ENCODE data around the gene PDLIM7. TPM values are rescaled to one million over a fixed set of nuclear protein-coding genes. Genes with fewer than 3 reads are reported as not detected.

PDLIM7 gene
- total and polyA plus RNA-seq, 10 of the 15 experiments (the other 5 are each of a cell fraction or from before 2014, with no cell fraction given): 0.82 to 36.6 (median 19.3) TPM

- TF ChIP-seq, protein P1, sequence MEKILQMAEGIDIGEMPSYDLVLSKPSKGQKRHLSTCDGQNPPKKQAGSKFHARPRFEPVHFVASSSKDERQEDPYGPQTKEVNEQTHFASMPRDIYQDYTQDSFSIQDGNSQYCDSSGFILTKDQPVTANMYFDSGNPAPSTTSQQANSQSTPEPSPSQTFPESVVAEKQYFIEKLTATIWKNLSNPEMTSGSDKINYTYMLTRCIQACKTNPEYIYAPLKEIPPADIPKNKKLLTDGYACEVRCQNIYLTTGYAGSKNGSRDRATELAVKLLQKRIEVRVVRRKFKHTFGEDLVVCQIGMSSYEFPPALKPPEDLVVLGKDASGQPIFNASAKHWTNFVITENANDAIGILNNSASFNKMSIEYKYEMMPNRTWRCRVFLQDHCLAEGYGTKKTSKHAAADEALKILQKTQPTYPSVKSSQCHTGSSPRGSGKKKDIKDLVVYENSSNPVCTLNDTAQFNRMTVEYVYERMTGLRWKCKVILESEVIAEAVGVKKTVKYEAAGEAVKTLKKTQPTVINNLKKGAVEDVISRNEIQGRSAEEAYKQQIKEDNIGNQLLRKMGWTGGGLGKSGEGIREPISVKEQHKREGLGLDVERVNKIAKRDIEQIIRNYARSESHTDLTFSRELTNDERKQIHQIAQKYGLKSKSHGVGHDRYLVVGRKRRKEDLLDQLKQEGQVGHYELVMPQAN (conservative IDR thresholded peaks at IDR 0.05): peak; percentile 71
- TF ChIP-seq GATAD2B (conservative IDR thresholded peaks at IDR 0.05; ENCODE audit: low read depth): peak; percentile 86; the same call in 1 of the 2 replicates
- TF ChIP-seq POLR2A (IDR thresholded peaks at IDR 0.05; ENCODE audit: low read depth, low read length): peak; percentile 98
- no peak for TF ChIP-seq PAX5 (IDR thresholded peaks at IDR 0.05; ENCODE audit: borderline replicate concordance, low read depth, low read length)
- no peak for TF ChIP-seq STAT1 (conservative IDR thresholded peaks at IDR 0.05)
- peak in 1 of 2 experiments; percentile 95; a peak in 2 of 3 replicates for TF ChIP-seq EGR1 (IDR thresholded peaks at IDR 0.05; ENCODE audit: borderline replicate concordance in 1 of 2, low read depth in 2 of 2, low read length in 2 of 2)
- TF ChIP-seq EP300 (IDR thresholded peaks at IDR 0.05; ENCODE audit: borderline replicate concordance in 1 of 2, control insufficient read depth in 1 of 2, low read depth in 2 of 2, low read length in 2 of 2): no peak
- peak; percentile 92 for TF ChIP-seq ZNF217 (IDR thresholded peaks at IDR 0.05)
- TF ChIP-seq NRF1 (conservative IDR thresholded peaks at IDR 0.05; ENCODE audit: low read depth, low read length): 0 out of 2 replicates have a peak, but pooled peaks have one; percentile 20
- TF ChIP-seq POLR2AphosphoS5 (IDR thresholded peaks at IDR 0.05; ENCODE audit: low read length): peak; percentile 95
- TF ChIP-seq, protein P2, sequence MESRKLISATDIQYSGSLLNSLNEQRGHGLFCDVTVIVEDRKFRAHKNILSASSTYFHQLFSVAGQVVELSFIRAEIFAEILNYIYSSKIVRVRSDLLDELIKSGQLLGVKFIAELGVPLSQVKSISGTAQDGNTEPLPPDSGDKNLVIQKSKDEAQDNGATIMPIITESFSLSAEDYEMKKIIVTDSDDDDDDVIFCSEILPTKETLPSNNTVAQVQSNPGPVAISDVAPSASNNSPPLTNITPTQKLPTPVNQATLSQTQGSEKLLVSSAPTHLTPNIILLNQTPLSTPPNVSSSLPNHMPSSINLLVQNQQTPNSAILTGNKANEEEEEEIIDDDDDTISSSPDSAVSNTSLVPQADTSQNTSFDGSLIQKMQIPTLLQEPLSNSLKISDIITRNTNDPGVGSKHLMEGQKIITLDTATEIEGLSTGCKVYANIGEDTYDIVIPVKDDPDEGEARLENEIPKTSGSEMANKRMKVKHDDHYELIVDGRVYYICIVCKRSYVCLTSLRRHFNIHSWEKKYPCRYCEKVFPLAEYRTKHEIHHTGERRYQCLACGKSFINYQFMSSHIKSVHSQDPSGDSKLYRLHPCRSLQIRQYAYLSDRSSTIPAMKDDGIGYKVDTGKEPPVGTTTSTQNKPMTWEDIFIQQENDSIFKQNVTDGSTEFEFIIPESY (IDR thresholded peaks at IDR 0.05): no peak
- TF ChIP-seq RCOR1 (conservative IDR thresholded peaks at IDR 0.05; ENCODE audit: low read depth, low read length): 0 out of 2 replicates have a peak, but pooled peaks have one; percentile 53
- TF ChIP-seq RUNX3 (IDR thresholded peaks at IDR 0.05; ENCODE audit: low read length): peak; percentile 25; the same call in 1 of the 2 replicates
- no peak for TF ChIP-seq CEBPB (IDR thresholded peaks at IDR 0.05; ENCODE audit: borderline replicate concordance in 1 of 2, low read depth in 2 of 2, low read length in 2 of 2)
- no peak for TF ChIP-seq RBBP5 (conservative IDR thresholded peaks at IDR 0.05)
- no peak for TF ChIP-seq ZNF384 (IDR thresholded peaks at IDR 0.05; ENCODE audit: borderline replicate concordance, low read depth, low read length)
- TF ChIP-seq, protein P3, sequence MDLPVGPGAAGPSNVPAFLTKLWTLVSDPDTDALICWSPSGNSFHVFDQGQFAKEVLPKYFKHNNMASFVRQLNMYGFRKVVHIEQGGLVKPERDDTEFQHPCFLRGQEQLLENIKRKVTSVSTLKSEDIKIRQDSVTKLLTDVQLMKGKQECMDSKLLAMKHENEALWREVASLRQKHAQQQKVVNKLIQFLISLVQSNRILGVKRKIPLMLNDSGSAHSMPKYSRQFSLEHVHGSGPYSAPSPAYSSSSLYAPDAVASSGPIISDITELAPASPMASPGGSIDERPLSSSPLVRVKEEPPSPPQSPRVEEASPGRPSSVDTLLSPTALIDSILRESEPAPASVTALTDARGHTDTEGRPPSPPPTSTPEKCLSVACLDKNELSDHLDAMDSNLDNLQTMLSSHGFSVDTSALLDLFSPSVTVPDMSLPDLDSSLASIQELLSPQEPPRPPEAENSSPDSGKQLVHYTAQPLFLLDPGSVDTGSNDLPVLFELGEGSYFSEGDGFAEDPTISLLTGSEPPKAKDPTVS (IDR thresholded peaks at IDR 0.05; ENCODE audit: low read depth, low read length): no peak
- TF ChIP-seq ZBED1 (IDR thresholded peaks at IDR 0.05; ENCODE audit: borderline replicate concordance): no peak
- no peak for TF ChIP-seq BRCA1 (IDR thresholded peaks at IDR 0.05; ENCODE audit: low read depth, low read length)
- peak; percentile 32; the same call in 1 of the 2 replicates for TF ChIP-seq TCF12 (IDR thresholded peaks at IDR 0.05; ENCODE audit: low read depth, low read length)
- peak; percentile 90 for TF ChIP-seq DPF2 (IDR thresholded peaks at IDR 0.05)
- no peak for TF ChIP-seq ESRRA (IDR thresholded peaks at IDR 0.05; ENCODE audit: low read length)
- 0 out of 2 replicates have a peak, but pooled peaks have one; percentile 14 for TF ChIP-seq JUND (IDR thresholded peaks at IDR 0.05; ENCODE audit: low read depth, low read length)
- TF ChIP-seq NFXL1 (IDR thresholded peaks at IDR 0.05; ENCODE audit: borderline replicate concordance): no peak
- no peak for TF ChIP-seq EZH2 (IDR thresholded peaks at IDR 0.05; ENCODE audit: borderline replicate concordance, control insufficient read depth, low read depth, low read length)
- no peak for TF ChIP-seq MEF2A (IDR thresholded peaks at IDR 0.05; ENCODE audit: insufficient read depth, low read depth, low read length)
- TF ChIP-seq CREM (IDR thresholded peaks at IDR 0.05; ENCODE audit: low read depth): peak; percentile 31; the same call in 1 of the 2 replicates
Measured at GRCh38 chr5:177497292-177498012, at the start of gene PDLIM7 (continued).

Data from GM12878 (cell line).